Endodermal cell (in vitro differentiated cells): ENCODE measurements around the gene GTF3A. TPM values are rescaled to one million over a fixed set of nuclear protein-coding genes. Genes with fewer than 3 reads are reported as not detected.

Source experiments
- DNase-seq: peaks from one replicate; pipeline ENCODE4 v3.0.0-alpha.2; 2017
- H3K27ac ChIP-seq: 2 replicates; pipeline ENCODE4 v1.5.1; 2013; ENCODE audit warnings: mild to moderate bottlenecking, low read depth, low read length, moderate library complexity
- H3K27me3 ChIP-seq: 2 replicates; pipeline ENCODE4 v1.6.1; 2013; ENCODE audit warnings: mild to moderate bottlenecking, low read length, moderate library complexity; ENCODE audit not compliant: insufficient read depth, control insufficient read depth, poor library complexity, severe bottlenecking
- H3K36me3 ChIP-seq: 2 replicates; pipeline ENCODE4 v1.7.0; 2013; ENCODE audit warnings: mild to moderate bottlenecking, low read length, moderate library complexity; ENCODE audit not compliant: control insufficient read depth, insufficient read depth
- H3K4me1 ChIP-seq: one replicate; pipeline ENCODE4 v1.7.0; 2013; ENCODE audit warnings: low read length; ENCODE audit not compliant: control insufficient read depth, insufficient read depth
- H3K4me3 ChIP-seq: 2 replicates; pipeline ENCODE4 v1.5.1; 2013; ENCODE audit warnings: mild to moderate bottlenecking, low read length, moderate library complexity
- H3K9ac ChIP-seq: 2 replicates; pipeline ENCODE4 v1.6.1; 2013; ENCODE audit warnings: mild to moderate bottlenecking, low read length, moderate library complexity; ENCODE audit not compliant: poor library complexity, severe bottlenecking; ENCODE audit errors: extremely low read depth
- H3K9me3 ChIP-seq: 2 replicates; pipeline ENCODE4 v1.6.1; 2013; ENCODE audit warnings: mild to moderate bottlenecking, low read length, moderate library complexity; ENCODE audit not compliant: control insufficient read depth
- H3K27ac Mint-ChIP-seq: 2 replicates; pipeline ENCODE4 v1.8.0; 2020; ENCODE audit warnings: mixed read lengths
- H3K27me3 Mint-ChIP-seq: 2 replicates; pipeline ENCODE4 v1.8.0; 2021; ENCODE audit warnings: mild to moderate bottlenecking, mixed read lengths; ENCODE audit not compliant: insufficient read depth
- H3K36me3 Mint-ChIP-seq: 2 replicates; pipeline ENCODE4 v1.8.0; 2020; ENCODE audit warnings: low read depth, mixed read lengths
- H3K4me1 Mint-ChIP-seq: 2 replicates; pipeline ENCODE4 v1.8.0; 2020; ENCODE audit warnings: mixed read lengths
- H3K4me3 Mint-ChIP-seq: 2 replicates; pipeline ENCODE4 v1.8.0; 2020; ENCODE audit warnings: mild to moderate bottlenecking, moderate library complexity, mixed read lengths
- H3K9me3 Mint-ChIP-seq: 2 replicates; pipeline ENCODE4 v1.8.0; 2020; ENCODE audit warnings: mild to moderate bottlenecking, mixed read lengths
- WGBS, 2 experiments: methylation state at CpG; one replicate each; pipeline versions ENCODE4 v1.1.5 to v1.1.7; 2013; ENCODE audit warnings: missing lambda C conversion rate in 2 of 2, mixed read lengths in 1 of 2; ENCODE audit not compliant: insufficient coverage in 1 of 2, insufficient read length in 1 of 2; 5-methylcytosine and 5-hydroxymethylcytosine counted together
- total RNA-seq, 2 donors: library from RNA; stranded (reverse); fragmentation: NEBNext Ultra II Directional in 1 of 2; extraction: Animal tissue kit (Norgen Biotek cat#: 25700) in 1 of 2; gene quantifications; 2 replicates in 1 of 2; 3 replicates in 1 of 2; pipeline ENCODE4 v1.2.1, GENCODE V29; 2021
- TF ChIP-seq, protein P1 (sequence below): fragments of 200-600 bp; sonication (generic); conservative IDR thresholded peaks from 2 replicates; pipeline ENCODE4 v1.5.0; 2021; ENCODE audit warnings: antibody characterized with exemption, mild to moderate bottlenecking

The GTF3A gene
- total RNA-seq, 2 donors from 2014 or later, result 70.4 to 80.0 TPM

DNA sequence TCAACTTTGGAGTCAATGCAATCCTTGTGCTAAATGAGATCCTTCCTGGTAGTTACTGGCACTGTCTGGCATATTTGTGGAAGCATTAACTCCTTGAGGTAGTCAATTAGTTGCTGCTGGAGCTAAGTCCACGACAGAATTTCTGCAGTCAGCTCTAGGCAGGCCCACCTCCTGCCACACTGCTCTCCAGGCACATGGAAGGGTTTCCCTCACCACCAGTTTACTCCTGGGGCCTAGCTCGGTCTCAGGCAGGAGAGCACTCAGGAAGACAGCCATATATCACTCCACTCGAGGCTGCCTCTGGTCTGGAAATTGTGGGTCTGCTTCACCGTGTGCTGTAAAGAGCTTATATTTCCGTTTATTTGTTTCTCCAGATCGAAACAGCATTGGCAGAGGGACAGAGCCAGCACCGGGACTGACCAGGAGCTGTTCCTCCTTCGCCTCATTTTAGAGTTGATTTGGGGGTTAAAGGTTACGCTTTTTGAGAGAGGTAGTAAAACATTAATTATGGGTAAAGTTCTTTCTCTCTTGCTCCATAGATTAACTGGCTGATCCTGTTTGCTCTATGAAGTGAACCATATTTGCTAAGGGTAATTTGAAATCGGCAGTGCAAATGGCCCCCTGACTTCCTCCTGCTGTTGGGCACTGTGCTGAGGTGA is 20.6 kb upstream of the GTF3A start:
- Histone ChIP-seq H3K9ac (no peak overlapping the region), H3K4me3 (no peak overlapping the region), H3K4me1 (no peaks in the 10 kb centered on the region), H3K27me3 (no peaks in the 10 kb centered on the region), H3K27ac (no peak overlapping the region), H3K36me3 (no peaks in the 10 kb centered on the region), H3K9me3 (no peaks in the 10 kb centered on the region)
- 88 to 92% methylated on average over 9 to 10 of the region's 10 CpGs for WGBS, 2 experiments
- no peaks in the 10 kb centered on the region for H3K36me3 Mint-ChIP-seq
- no peak overlapping the region for H3K4me3 Mint-ChIP-seq
- TF ChIP-seq, protein P1, sequence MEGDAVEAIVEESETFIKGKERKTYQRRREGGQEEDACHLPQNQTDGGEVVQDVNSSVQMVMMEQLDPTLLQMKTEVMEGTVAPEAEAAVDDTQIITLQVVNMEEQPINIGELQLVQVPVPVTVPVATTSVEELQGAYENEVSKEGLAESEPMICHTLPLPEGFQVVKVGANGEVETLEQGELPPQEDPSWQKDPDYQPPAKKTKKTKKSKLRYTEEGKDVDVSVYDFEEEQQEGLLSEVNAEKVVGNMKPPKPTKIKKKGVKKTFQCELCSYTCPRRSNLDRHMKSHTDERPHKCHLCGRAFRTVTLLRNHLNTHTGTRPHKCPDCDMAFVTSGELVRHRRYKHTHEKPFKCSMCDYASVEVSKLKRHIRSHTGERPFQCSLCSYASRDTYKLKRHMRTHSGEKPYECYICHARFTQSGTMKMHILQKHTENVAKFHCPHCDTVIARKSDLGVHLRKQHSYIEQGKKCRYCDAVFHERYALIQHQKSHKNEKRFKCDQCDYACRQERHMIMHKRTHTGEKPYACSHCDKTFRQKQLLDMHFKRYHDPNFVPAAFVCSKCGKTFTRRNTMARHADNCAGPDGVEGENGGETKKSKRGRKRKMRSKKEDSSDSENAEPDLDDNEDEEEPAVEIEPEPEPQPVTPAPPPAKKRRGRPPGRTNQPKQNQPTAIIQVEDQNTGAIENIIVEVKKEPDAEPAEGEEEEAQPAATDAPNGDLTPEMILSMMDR, result no peak
- H3K27me3 Mint-ChIP-seq, result no peaks in the 10 kb centered on the region
- no peak for DNase-seq
- peak overlapping the region; percentile 32 for H3K27ac Mint-ChIP-seq
- peaks cover 15% of the 10 kb centered on the region for H3K4me1 Mint-ChIP-seq
- no peaks in the 10 kb centered on the region for H3K9me3 Mint-ChIP-seq

DNA sequence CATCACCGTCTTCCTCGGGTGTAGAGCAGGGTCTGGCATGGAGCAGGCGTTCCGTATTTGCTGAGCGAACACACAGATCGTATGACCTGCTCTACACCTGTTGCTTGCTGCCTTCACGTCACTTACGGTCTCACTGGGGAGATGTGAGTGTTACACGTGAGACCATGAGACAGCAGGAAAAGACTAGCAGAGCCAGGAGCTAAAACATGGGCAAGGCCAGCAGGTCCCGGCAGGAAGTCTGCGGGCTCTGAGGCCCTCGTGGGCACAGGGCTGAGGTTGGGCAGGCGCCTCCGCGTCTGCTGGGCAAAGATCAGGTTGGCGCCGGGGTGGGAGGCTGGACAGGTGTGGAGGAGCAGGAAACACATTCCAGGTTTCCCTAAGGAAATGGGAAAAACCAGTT is 19.7 kb upstream of the GTF3A start:
- Histone ChIP-seq H3K9ac (no peak overlapping the region), H3K27ac (no peak overlapping the region), H3K27me3 (no peaks in the 10 kb centered on the region), H3K4me1 (no peaks in the 10 kb centered on the region), H3K36me3 (no peaks in the 10 kb centered on the region), H3K4me3 (no peak overlapping the region), H3K9me3 (no peaks in the 10 kb centered on the region)
- H3K4me1 Mint-ChIP-seq, result peaks cover 15% of the 10 kb centered on the region
- no peaks in the 10 kb centered on the region for H3K9me3 Mint-ChIP-seq
- H3K36me3 Mint-ChIP-seq, result no peaks in the 10 kb centered on the region
- peaks cover 2% of the 10 kb centered on the region for H3K27me3 Mint-ChIP-seq
- no peak overlapping the region for H3K27ac Mint-ChIP-seq
- TF ChIP-seq, protein P1, result no peak
- WGBS, 2 experiments, result 96 to 99% methylated on average over 15 to 17 of the region's 17 CpGs
- DNase-seq, result no peak
- H3K4me3 Mint-ChIP-seq, result no peak overlapping the region

DNA sequence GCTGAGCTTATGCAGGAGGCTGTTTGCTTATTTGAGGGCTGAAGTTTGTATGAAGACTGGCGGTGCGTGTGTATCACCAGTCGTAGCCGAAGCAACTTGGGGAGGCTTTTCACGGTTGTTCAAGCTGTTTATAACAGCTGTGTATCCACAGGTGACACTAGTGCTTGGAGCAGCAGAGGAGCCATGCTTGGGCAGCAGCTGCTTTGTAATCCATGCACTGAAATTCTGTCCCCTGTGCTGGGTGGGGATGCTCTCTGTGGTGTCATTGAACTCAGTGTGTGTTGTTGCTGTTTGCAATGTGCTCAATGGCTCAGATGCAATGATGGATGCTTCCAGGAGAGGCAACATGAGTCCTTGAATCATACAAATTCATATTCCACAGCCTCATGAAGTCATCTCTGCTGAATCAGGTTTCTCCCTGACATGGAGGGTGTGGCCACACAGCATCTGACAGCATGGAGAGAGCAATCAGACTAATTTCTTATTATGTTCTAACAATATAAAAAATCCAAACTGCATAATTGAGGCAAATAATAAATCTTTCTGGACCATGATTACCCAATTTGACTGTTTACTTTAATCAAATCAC is 18.8 kb upstream of the GTF3A start:
- H3K4me1 Mint-ChIP-seq, result peaks cover 15% of the 10 kb centered on the region
- no peak overlapping the region for H3K27ac Mint-ChIP-seq
- H3K4me1 ChIP-seq, result no peaks in the 10 kb centered on the region
- no peak overlapping the region for H3K4me3 Mint-ChIP-seq
- no peaks in the 10 kb centered on the region for H3K9me3 Mint-ChIP-seq
- H3K27ac ChIP-seq, result no peak overlapping the region
- DNase-seq, result no peak
- no peak overlapping the region for H3K4me3 ChIP-seq
- H3K27me3 Mint-ChIP-seq, result peaks cover 2% of the 10 kb centered on the region
- TF ChIP-seq, protein P1, result no peak
- H3K36me3 Mint-ChIP-seq, result no peaks in the 10 kb centered on the region
- no peak overlapping the region for H3K9ac ChIP-seq
- WGBS, 2 experiments, result 96 to 100% methylated on average over 3 to 5 of the region's 5 CpGs
- no peaks in the 10 kb centered on the region for H3K36me3 ChIP-seq
- no peaks in the 10 kb centered on the region for H3K9me3 ChIP-seq
- no peaks in the 10 kb centered on the region for H3K27me3 ChIP-seq
